SH-SY5Y (cell line): ENCODE measurements around the gene QRICH2.

Experiments
- GATA2 ChIP-seq: IDR thresholded peaks from 2 replicates; pipeline ENCODE4 v1.6.1; 2011; ENCODE audit warnings: mild to moderate bottlenecking, low read depth, low read length
- GATA3 ChIP-seq: IDR thresholded peaks from 2 replicates; pipeline ENCODE4 v1.6.1; 2011; ENCODE audit warnings: low read depth, mild to moderate bottlenecking, low read length, moderate library complexity

DNA sequence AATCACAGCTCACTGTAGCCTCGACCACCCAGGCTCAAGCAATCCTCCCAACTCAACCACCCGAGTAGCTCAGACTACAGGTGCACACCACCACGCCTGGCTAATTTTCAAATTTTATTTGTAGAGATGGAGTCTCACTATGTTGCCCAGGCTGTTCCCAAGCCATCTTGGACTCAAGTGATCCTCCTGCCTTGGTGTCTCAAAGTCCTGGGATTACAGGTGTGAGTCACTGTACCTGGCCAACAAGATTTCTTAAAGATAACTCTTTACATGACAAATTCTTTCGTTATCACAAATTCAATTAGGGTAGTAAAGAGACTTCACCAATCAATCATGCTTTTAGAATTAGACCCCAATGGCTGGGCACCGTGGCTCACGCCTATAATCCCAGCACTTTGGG, 33.2 kb upstream of the QRICH2 start:
- TF ChIP-seq GATA2: no peak; the same call in 1 of the 2 replicates
- TF ChIP-seq GATA3: no peak
